Left hindlimb (tissue), 1 donor: ENCODE data around the gene SYNJ2.
A peak's percentile ranks its signal among the peaks of the same experiment; 100 is the strongest.

Experiments
- DNase-seq: peaks from one replicate; pipeline ENCODE4 v3.0.0-alpha.2; 2018

Gene SYNJ2

GRCh38 chr6:157982102-157982562, 469 bp downstream of the SYNJ2 start:
- no peak for DNase-seq

- DNase-seq = no peak
Observed at GRCh38 chr6:157982563-157983405, 1.1 kb downstream of the SYNJ2 start.

GRCh38 chr6:157983406-157984119, 1.9 kb downstream of the SYNJ2 start:
- DNase-seq = no peak

GRCh38 chr6:157984128-157984527, 2.5 kb downstream of the SYNJ2 start:
- DNase-seq = no peak

- no peak for DNase-seq
Observed at GRCh38 chr6:157984686-157985225, 3.1 kb downstream of the SYNJ2 start.

- DNase-seq = no peak
Observed at GRCh38 chr6:157985378-157986155, 3.9 kb downstream of the SYNJ2 start.

GRCh38 chr6:157987788-157988699, 6.4 kb downstream of the SYNJ2 start:
- DNase-seq = no peak

- DNase-seq = no peak
Observed at GRCh38 chr6:157988700-157989063, 7.0 kb downstream of the SYNJ2 start.

- peak; percentile 73 for DNase-seq
Observed at GRCh38 chr6:157989541-157990289, 8.1 kb downstream of the SYNJ2 start.

- DNase-seq = no peak
Observed at GRCh38 chr6:157990321-157991066, 8.8 kb downstream of the SYNJ2 start.

- no peak for DNase-seq
Observed at GRCh38 chr6:157991067-157991432, 9.4 kb downstream of the SYNJ2 start.

GRCh38 chr6:157993076-157993475, 11.4 kb downstream of the SYNJ2 start:
- no peak for DNase-seq

GRCh38 chr6:157994125-157994795, 12.6 kb downstream of the SYNJ2 start:
- no peak for DNase-seq

GRCh38 chr6:157995458-157995857, 13.8 kb downstream of the SYNJ2 start:
- no peak for DNase-seq

GRCh38 chr6:157996201-157996712, 14.6 kb downstream of the SYNJ2 start:
- DNase-seq = no peak

- DNase-seq = no peak
Observed at GRCh38 chr6:157996918-157997702, 15.4 kb downstream of the SYNJ2 start.

- DNase-seq = no peak
Observed at GRCh38 chr6:157997893-157998608, 16.4 kb downstream of the SYNJ2 start.

- no peak for DNase-seq
Observed at GRCh38 chr6:157998707-157999167, 17.1 kb downstream of the SYNJ2 start.
